GM19324 (cell line): ENCODE measurements around the gene BATF3.
"Not testable (repeated sequence)": the region's sequence is repeated elsewhere in the genome, so short reads cannot be mapped to it uniquely, and the experiment has no call there.

ENCODE experiments used
- ATAC-seq: cut with Tn5 transposase; IDR thresholded peaks from one replicate; pipeline ENCODE4 v1.9.1; 2021; ENCODE audit warnings: mild to moderate bottlenecking, moderate library complexity; ENCODE audit not compliant: unreplicated experiment, low FRiP score

BATF3 gene

GRCh38 chr1:212699625-212700222 is at the start of gene BATF3:
Gene BATF3, minus strand, starts transcription at chr1:212699840. Its CDS starts 78 bp downstream, at chr1:212699762.
- no peak for ATAC-seq

- no peak for ATAC-seq
Observed at GRCh38 chr1:212746546-212746945, 46.9 kb upstream of the BATF3 start.

- ATAC-seq = no peak
Observed at GRCh38 chr1:212745303-212745702, 45.7 kb upstream of the BATF3 start.

GRCh38 chr1:212743901-212744475 is 44.3 kb upstream of the BATF3 start:
- no peak for ATAC-seq

- ATAC-seq = no peak
Observed at GRCh38 chr1:212738330-212738729, 38.7 kb upstream of the BATF3 start.

GRCh38 chr1:212737559-212737958 is 37.9 kb upstream of the BATF3 start:
- no peak for ATAC-seq

GRCh38 chr1:212733109-212733508 is 33.5 kb upstream of the BATF3 start:
- no peak for ATAC-seq

- no peak for ATAC-seq
Observed at GRCh38 chr1:212731630-212732029, 32.0 kb upstream of the BATF3 start.

- no peak for ATAC-seq
Observed at GRCh38 chr1:212728606-212729005, 29.0 kb upstream of the BATF3 start.

GRCh38 chr1:212727386-212728181 is 27.9 kb upstream of the BATF3 start:
- no peak for ATAC-seq

GRCh38 chr1:212724679-212725078 is 25.0 kb upstream of the BATF3 start:
- not testable (repeated sequence) for ATAC-seq

GRCh38 chr1:212722270-212722957 is 22.8 kb upstream of the BATF3 start:
- no peak for ATAC-seq

GRCh38 chr1:212721388-212722247 is 22.0 kb upstream of the BATF3 start:
- ATAC-seq = no peak

- no peak for ATAC-seq
Observed at GRCh38 chr1:212719633-212720032, 20.0 kb upstream of the BATF3 start.

GRCh38 chr1:212718499-212718898 is 18.9 kb upstream of the BATF3 start:
- no peak for ATAC-seq

GRCh38 chr1:212716161-212716560 is 16.5 kb upstream of the BATF3 start:
- ATAC-seq = no peak

- no peak for ATAC-seq
Observed at GRCh38 chr1:212713465-212714136, 14.0 kb upstream of the BATF3 start.

GRCh38 chr1:212712451-212713303 is 13.0 kb upstream of the BATF3 start:
- ATAC-seq = no peak

- ATAC-seq = not testable (repeated sequence)
Observed at GRCh38 chr1:212711974-212712373, 12.3 kb upstream of the BATF3 start.
